Motor neuron (in vitro differentiated cells): Measurements from ENCODE around the gene IAH1. TPM values are rescaled to one million over a fixed set of nuclear protein-coding genes. Genes with fewer than 3 reads are reported as not detected.

Experiments used
- ATAC-seq, 8 experiments: fragments of 200-7000 bp; cut with Tn5 transposase; replicated peaks in 6 of 8; 2 replicates each; pipeline ENCODE4 v1.8.0; 2021; ENCODE audit warnings: mild to moderate bottlenecking in 8 of 8, moderate library complexity in 8 of 8
- H3K27ac ChIP-seq, 2 donors: fragments of 250-450 bp; sonication (Bioruptor Pico); 2 replicates each; pipeline ENCODE4 v1.9.0; 2021; ENCODE audit warnings: antibody characterized with exemption in 2 of 2, mild to moderate bottlenecking in 2 of 2, moderate library complexity in 1 of 2
- H3K4me1 ChIP-seq, 2 donors: fragments of 250-450 bp; sonication (Bioruptor Pico); replicated peaks in 1 of 2; 2 replicates each; pipeline ENCODE4 v1.6.1; 2021; ENCODE audit warnings: antibody characterized with exemption in 2 of 2, mild to moderate bottlenecking in 2 of 2, moderate library complexity in 1 of 2
- H3K4me3 ChIP-seq, 5 donors: fragments of 250-450 bp; sonication (Bioruptor Pico); 2 replicates each; pipeline ENCODE4 v1.9.0; 2021; ENCODE audit warnings: antibody characterized with exemption in 5 of 5, mild to moderate bottlenecking in 5 of 5, moderate library complexity in 4 of 5
- WGBS, 10 experiments: fragments of 450-650 bp; shearing (Covaris generic); methylation state at CpG; one replicate each; pipeline ENCODE4 v1.0.0; 2022; 5-methylcytosine and 5-hydroxymethylcytosine counted together
- in situ Hi-C, 9 experiments: fragments of 400-800 bp; cut with MboI; loops; one replicate each; pipeline ENCODE4 v1.15.0; 2021; ENCODE audit warnings: low sequenced_read_pairs in 9 of 9, low pct_unique_long_range_greater_than_20kb in 2 of 9; ENCODE audit not compliant: unreplicated experiment in 9 of 9
- total RNA-seq, 8 experiments: library from RNA; unstranded; fragments of 300-600 nt; gene quantifications; 2 replicates each; pipeline versions ENCODE4 v1.2.3 to v1.2.4, GENCODE V29; 2022

Gene IAH1
- 10 to 100 TPM; 16.1 to 51.9 (median 33.8) TPM for total RNA-seq

- Histone ChIP-seq H3K4me3 (peak within 1 kb of the TSS; percentile 42 to 93 (median 73)), H3K4me1 (peaks cover 5 to 11% of the 10 kb centered on the region in 2 donors), H3K27ac (peak within 1 kb of the TSS; percentile 52 to 74)
- in situ Hi-C loops, result no loop called here
- 33 to 50% methylated on average over 1 to 3 of the region's 91 CpGs; no CpG with 5 or more reads in 8 of the 10 experiments for WGBS, 10 experiments
- ATAC-seq, result peak; percentile 79 to 91 (median 88)
Observed at GRCh38 chr2:9474361-9475057, at the start of gene IAH1. IAH1 (plus strand) TSS chr2:9474551; CDS start chr2:9474567, 16 bp downstream.

GRCh38 chr2:9428965-9429577, 45.3 kb upstream of the IAH1 start:
- Histone ChIP-seq H3K27ac (no peak overlapping the region), H3K4me1 (peaks cover 7 to 8% of the 10 kb centered on the region in 2 donors), H3K4me3 (no peak overlapping the region)
- ATAC-seq, result no peak
- WGBS, 10 experiments, result 64 to 100% (median 78%) methylated on average over 2 to 4 of the region's 5 CpGs; no CpG with 5 or more reads in 1 of the 10 experiments
- in situ Hi-C loops, result no loop called here

- Histone ChIP-seq H3K4me3 (no peak overlapping the region), H3K4me1 (no peaks in the 10 kb centered on the region), H3K27ac (no peak overlapping the region)
- WGBS, 10 experiments, result 17 to 100% (median 80%) methylated on average over 1 to 2 of the region's 2 CpGs
- ATAC-seq, result no peak
- in situ Hi-C loops, result no loop called here
Observed at GRCh38 chr2:9430316-9431293, 43.7 kb upstream of the IAH1 start.

GRCh38 chr2:9434489-9434888, 39.9 kb upstream of the IAH1 start:
- in situ Hi-C loops, result no loop called here
- no peak overlapping the region for H3K4me3 ChIP-seq
- no peaks in the 10 kb centered on the region for H3K4me1 ChIP-seq
- no peak for ATAC-seq
- WGBS, 10 experiments, result 0 to 100% (median 94%) methylated on average over 1 to 2 of the region's 2 CpGs; no CpG with 5 or more reads in 2 of the 10 experiments
- H3K27ac ChIP-seq, result no peak overlapping the region

- in situ Hi-C loops, result no loop called here
- H3K27ac ChIP-seq, result no peak overlapping the region
Observed at GRCh38 chr2:9439536-9439935, 34.8 kb upstream of the IAH1 start.

GRCh38 chr2:9440058-9440727, 34.2 kb upstream of the IAH1 start:
- ATAC-seq, result peak in 2 of 8 experiments; percentile 25 to 53
- no peak overlapping the region for H3K27ac ChIP-seq
- 44 to 100% (median 80%) methylated on average over 1 of the region's 1 CpG; no CpG with 5 or more reads in 5 of the 10 experiments for WGBS, 10 experiments
- no peak overlapping the region for H3K4me3 ChIP-seq
- H3K4me1 ChIP-seq, result peaks cover 0 to 3% of the 10 kb centered on the region in 2 donors
- in situ Hi-C loops, result no loop called here

More at GRCh38 chr2:9439536-9439935, 34.8 kb upstream of the IAH1 start:
- Histone ChIP-seq H3K4me1 (peaks cover 0 to 3% of the 10 kb centered on the region in 2 donors), H3K4me3 (no peak overlapping the region)
- no peak for ATAC-seq
- WGBS, 10 experiments, result 100% methylated on average over 1 of the region's 1 CpG; no CpG with 5 or more reads in 2 of the 10 experiments

- Histone ChIP-seq H3K27ac (no peak overlapping the region), H3K4me3 (no peak overlapping the region), H3K4me1 (peaks cover 0 to 3% of the 10 kb centered on the region in 2 donors)
- in situ Hi-C loops, result no loop called here
- WGBS, 10 experiments, result 35 to 100% (median 73%) methylated on average over 1 to 3 of the region's 3 CpGs
- peak in 3 of 8 experiments; percentile 24 to 89 (median 39) for ATAC-seq
Observed at GRCh38 chr2:9441556-9441955, 32.8 kb upstream of the IAH1 start.

GRCh38 chr2:9443526-9443925, 30.8 kb upstream of the IAH1 start:
- Histone ChIP-seq H3K4me1 (peaks cover 0 to 3% of the 10 kb centered on the region in 2 donors), H3K4me3 (no peak overlapping the region), H3K27ac (no peak overlapping the region)
- WGBS, 10 experiments, result 55 to 100% (median 90%) methylated on average over 1 to 5 of the region's 5 CpGs
- no peak for ATAC-seq
- in situ Hi-C loops, result no loop called here

- Histone ChIP-seq H3K27ac (no peak overlapping the region), H3K4me1 (peaks cover 0 to 3% of the 10 kb centered on the region in 2 donors), H3K4me3 (no peak overlapping the region)
- in situ Hi-C loops, result no loop called here
- WGBS, 10 experiments, result 86 to 100% (median 96%) methylated on average over 1 to 7 of the region's 7 CpGs; no CpG with 5 or more reads in 2 of the 10 experiments
- no peak for ATAC-seq
Observed at GRCh38 chr2:9445089-9445488, 29.3 kb upstream of the IAH1 start.

GRCh38 chr2:9451231-9451630, 23.1 kb upstream of the IAH1 start:
- Histone ChIP-seq H3K4me3 (no peak overlapping the region), H3K4me1 (no peaks in the 10 kb centered on the region), H3K27ac (no peak overlapping the region)
- 86 to 100% (median 100%) methylated on average over 1 of the region's 1 CpG; no CpG with 5 or more reads in 4 of the 10 experiments for WGBS, 10 experiments
- in situ Hi-C loops, result no loop called here
- ATAC-seq, result no peak

GRCh38 chr2:9460441-9461017, 13.8 kb upstream of the IAH1 start:
- H3K27ac ChIP-seq, result no peak overlapping the region
- WGBS, 10 experiments, result 81 to 100% (median 95%) methylated on average over 1 to 3 of the region's 3 CpGs; no CpG with 5 or more reads in 1 of the 10 experiments
- no peak overlapping the region for H3K4me3 ChIP-seq
- in situ Hi-C loops, result no loop called here
- peak in 1 of 8 experiments; percentile 51 for ATAC-seq
- peaks cover 2 to 7% of the 10 kb centered on the region in 2 donors for H3K4me1 ChIP-seq

- H3K4me3 ChIP-seq, result no peak overlapping the region
- peak in 2 of 8 experiments; percentile 21 to 72 for ATAC-seq
- in situ Hi-C loops, result no loop called here
- no peak overlapping the region for H3K27ac ChIP-seq
- peaks cover 2 to 7% of the 10 kb centered on the region in 2 donors for H3K4me1 ChIP-seq
- WGBS, 10 experiments, result 51 to 100% (median 83%) methylated on average over 1 to 3 of the region's 3 CpGs; no CpG with 5 or more reads in 2 of the 10 experiments
Observed at GRCh38 chr2:9461079-9461478, 13.3 kb upstream of the IAH1 start.
